Measurements from ENCODE around the gene MOSPD3.
"Not testable (repeated sequence)": the region's sequence is repeated elsewhere in the genome, so short reads cannot be mapped to it uniquely, and the experiment has no call there.

MOSPD3 gene, protein sequence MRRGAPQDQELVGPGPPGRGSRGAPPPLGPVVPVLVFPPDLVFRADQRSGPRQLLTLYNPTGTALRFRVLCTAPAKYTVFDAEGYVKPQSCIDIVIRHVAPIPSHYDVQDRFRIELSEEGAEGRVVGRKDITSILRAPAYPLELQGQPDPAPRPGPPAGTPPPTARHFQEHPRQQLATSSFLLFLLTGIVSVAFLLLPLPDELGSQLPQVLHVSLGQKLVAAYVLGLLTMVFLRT

DNA sequence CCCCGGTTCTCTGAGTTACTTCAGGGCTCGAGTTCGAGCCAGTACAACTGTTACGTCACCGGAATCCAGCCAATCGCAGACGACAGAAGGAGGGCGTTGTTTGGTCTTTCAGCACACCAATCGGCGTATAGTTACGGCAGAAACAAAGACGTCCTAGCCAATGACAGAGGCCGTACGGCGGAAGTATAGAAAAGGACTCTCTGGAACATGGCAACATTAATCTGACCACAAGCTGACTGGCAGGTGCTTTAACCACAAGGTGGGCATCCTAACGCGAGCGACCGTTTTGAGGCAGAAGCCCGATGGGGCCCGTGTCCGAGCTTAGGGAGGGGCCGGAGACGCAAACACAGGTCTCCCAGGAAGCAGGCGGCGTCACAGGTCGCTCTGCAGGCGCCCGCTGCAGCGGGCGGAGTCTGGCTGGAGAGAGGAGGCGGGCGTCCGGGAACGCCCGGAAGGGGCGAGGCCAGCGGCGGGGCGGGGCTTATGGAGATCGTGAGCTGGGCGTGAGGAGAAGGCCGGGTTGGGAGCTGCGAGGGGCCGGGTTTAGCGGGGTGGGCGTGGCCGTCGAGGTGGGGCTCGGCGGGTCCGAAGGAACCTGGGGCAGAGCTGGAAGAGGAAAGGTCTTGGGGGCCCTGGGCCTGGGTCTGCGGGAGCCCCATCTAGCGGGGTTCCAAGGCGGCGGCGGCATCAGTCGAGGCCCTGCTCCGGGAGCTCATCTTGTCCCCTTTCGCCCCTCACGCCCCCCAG lies at the start of gene MOSPD3:
Gene MOSPD3 (plus strand): TSS at position 558 of the 747 bp plus-strand sequence. CDS start 252 bp downstream, outside the sequence.
- in situ Hi-C loops (cut with HindIII; ENCODE audit: low pct_ligation_motif_present, low sequenced_read_pairs) = no loop called here
- DNase-seq = peak; percentile 99
- H3K27me3 ChIP-seq (replicated peaks) = no peaks in the 10 kb centered on the region
- TF ChIP-seq, protein P1, sequence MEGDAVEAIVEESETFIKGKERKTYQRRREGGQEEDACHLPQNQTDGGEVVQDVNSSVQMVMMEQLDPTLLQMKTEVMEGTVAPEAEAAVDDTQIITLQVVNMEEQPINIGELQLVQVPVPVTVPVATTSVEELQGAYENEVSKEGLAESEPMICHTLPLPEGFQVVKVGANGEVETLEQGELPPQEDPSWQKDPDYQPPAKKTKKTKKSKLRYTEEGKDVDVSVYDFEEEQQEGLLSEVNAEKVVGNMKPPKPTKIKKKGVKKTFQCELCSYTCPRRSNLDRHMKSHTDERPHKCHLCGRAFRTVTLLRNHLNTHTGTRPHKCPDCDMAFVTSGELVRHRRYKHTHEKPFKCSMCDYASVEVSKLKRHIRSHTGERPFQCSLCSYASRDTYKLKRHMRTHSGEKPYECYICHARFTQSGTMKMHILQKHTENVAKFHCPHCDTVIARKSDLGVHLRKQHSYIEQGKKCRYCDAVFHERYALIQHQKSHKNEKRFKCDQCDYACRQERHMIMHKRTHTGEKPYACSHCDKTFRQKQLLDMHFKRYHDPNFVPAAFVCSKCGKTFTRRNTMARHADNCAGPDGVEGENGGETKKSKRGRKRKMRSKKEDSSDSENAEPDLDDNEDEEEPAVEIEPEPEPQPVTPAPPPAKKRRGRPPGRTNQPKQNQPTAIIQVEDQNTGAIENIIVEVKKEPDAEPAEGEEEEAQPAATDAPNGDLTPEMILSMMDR (IDR thresholded peaks at IDR 0.05; ENCODE audit: low read depth, low read length, missing control alignments) = no peak
- H3K36me3 ChIP-seq (replicated peaks) = no peaks in the 10 kb centered on the region
- peak within 1 kb of the TSS; percentile 77 for H3K4me3 ChIP-seq (ENCODE audit: low read depth, low read length)
- peak within 1 kb of the TSS; percentile 80 for H3K27ac ChIP-seq

DNA sequence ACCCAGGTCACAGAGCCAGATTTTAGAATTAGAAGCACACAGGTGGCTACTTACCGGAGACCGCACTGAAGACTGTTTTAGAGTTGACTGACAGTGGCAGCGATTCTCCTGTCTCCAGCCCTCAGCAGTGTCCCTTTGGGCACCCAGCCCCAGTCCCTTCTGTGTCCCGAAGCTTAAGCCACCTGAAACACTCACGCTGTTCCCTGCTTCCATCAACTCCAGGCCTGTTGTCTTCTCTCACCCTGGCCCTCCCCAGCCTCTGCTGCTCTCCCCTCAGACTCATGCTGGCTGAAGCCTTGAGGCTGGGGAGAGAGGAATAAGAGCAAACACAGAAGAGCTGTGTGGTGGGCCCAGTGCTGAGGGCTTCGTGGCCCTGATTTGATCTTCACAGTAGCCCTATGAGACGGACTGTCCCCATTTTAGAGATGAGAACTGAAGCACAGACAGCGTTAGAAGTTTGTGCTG lies 49.2 kb upstream of the MOSPD3 start:
- Histone ChIP-seq H3K27me3 (replicated peaks) (no peaks in the 10 kb centered on the region), H3K36me3 (replicated peaks) (no peaks in the 10 kb centered on the region), H3K27ac (no peak overlapping the region), H3K4me3 (ENCODE audit: low read depth, low read length) (no peak overlapping the region)
- DNase-seq = no peak
- in situ Hi-C loops (cut with HindIII; ENCODE audit: low pct_ligation_motif_present, low sequenced_read_pairs) = no loop called here
- TF ChIP-seq, protein P1 (IDR thresholded peaks at IDR 0.05; ENCODE audit: low read depth, low read length, missing control alignments) = no peak

DNA sequence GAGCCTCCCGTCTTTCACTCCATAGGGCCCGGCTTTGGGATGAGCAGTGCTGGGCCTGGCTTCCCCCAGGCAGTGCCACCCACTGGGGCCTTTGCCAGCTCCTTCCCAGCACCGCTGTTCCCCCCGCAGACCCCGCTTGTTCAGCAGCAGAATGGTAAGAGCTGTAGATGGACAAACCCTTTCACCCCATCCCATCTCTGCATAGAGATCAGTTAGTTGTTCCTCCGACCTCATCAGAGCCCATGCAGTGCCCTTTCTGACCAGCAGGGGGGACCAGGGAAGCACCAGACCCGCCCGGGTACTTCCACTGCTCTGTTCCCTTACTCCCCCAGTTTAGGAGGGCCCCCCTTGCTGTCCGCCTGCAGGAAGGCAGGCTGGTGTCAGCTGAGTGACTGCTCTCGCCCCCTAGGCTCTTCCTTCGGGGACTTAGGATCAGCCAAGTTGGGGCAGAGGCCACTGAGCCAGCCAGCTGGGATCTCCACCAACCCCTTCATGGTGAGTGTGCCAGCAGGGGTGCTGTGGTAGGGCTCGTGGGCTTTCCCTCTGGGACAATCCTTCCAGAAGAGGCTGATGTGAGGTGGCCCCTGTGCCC lies 48.4 kb upstream of the MOSPD3 start:
- in situ Hi-C loops (cut with HindIII; ENCODE audit: low pct_ligation_motif_present, low sequenced_read_pairs) = no loop called here
- no peak overlapping the region for H3K4me3 ChIP-seq (ENCODE audit: low read depth, low read length)
- H3K27ac ChIP-seq = no peak overlapping the region
- no peaks in the 10 kb centered on the region for H3K36me3 ChIP-seq (replicated peaks)
- TF ChIP-seq, protein P1 (IDR thresholded peaks at IDR 0.05; ENCODE audit: low read depth, low read length, missing control alignments) = peak; percentile 96
- H3K27me3 ChIP-seq (replicated peaks) = no peaks in the 10 kb centered on the region
- peak; percentile 67 for DNase-seq

DNA sequence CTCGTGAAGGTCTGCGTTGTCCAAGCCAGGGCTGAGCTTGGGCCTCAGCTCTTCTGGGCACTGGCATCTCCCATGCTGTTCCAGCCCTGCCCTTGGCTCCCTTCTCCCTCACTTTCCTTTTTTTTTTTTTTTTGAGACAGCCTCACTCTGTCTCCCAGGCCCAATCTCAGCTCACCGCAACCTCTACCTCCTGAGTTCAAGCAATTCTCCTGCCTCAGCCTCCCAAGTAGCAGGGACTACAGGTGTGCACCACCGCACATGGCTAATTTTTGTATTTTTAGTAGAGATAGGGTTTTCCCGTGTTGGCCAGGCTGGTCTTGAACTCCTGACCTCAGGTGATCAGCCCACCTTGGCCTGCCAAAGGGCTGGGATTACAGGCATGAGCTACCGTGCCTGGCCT lies 47.9 kb upstream of the MOSPD3 start:
- DNase-seq; H3K27me3 ChIP-seq (replicated peaks); H3K27ac ChIP-seq; H3K4me3 ChIP-seq (ENCODE audit: low read depth, low read length); H3K36me3 ChIP-seq (replicated peaks); in situ Hi-C loops (cut with HindIII; ENCODE audit: low pct_ligation_motif_present, low sequenced_read_pairs): not testable (repeated sequence)

DNA sequence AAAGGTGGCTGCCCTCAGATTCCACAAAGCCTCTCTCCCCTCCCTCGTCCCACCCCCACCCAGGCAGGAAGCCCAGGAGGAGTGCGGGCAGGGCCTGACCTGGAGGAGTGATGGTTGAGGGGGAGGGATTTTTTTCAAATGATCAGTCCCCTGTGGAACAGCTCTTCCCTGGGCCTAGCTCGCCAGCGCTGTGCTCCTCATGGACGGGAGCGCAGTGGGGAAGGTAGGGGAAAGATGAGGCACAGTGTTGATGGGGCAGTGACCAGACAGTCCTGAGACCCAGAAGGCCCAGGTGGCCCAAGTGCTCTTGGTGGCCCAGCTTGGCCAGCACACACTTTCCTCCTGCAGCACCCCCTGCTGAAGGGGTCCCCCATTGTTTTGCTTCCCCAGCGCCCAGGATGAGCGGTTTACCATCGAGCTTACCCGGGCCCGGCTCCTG lies 47.2 kb upstream of the MOSPD3 start:
- Histone ChIP-seq H3K4me3 (ENCODE audit: low read depth, low read length) (no peak overlapping the region), H3K27ac (no peak overlapping the region), H3K27me3 (replicated peaks) (no peaks in the 10 kb centered on the region), H3K36me3 (replicated peaks) (no peaks in the 10 kb centered on the region)
- TF ChIP-seq, protein P1 (IDR thresholded peaks at IDR 0.05; ENCODE audit: low read depth, low read length, missing control alignments) = no peak
- no peak for DNase-seq
- in situ Hi-C loops (cut with HindIII; ENCODE audit: low pct_ligation_motif_present, low sequenced_read_pairs) = no loop called here

DNA sequence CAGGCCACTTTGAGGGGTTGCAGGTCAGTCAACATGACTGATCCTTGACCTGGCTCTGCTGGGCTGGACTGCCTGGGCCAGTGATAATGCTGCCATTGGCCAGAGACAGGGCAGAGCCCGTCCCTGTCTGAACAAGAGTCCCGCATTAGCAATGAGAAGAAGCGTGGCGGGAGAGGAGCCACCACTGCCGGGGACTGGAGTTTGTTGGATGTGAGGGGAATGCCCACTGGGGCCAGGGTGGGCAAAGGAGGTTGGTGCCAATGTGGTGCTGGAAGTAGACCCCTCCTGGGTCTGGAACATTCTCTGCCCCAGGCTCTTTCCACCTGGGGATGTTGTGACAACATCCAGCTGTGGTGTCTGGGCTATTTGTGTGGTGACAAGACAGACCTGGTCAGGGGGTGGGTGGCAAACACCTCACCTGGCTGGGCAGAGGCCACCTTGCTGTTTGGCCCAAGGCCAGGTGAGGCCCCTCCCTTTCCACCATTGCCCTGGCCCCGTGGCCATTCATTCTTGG lies 46.3 kb upstream of the MOSPD3 start:
- in situ Hi-C loops (cut with HindIII; ENCODE audit: low pct_ligation_motif_present, low sequenced_read_pairs) = no loop called here
- Histone ChIP-seq H3K4me3 (ENCODE audit: low read depth, low read length) (no peak overlapping the region), H3K27me3 (replicated peaks) (no peaks in the 10 kb centered on the region), H3K27ac (no peak overlapping the region), H3K36me3 (replicated peaks) (no peaks in the 10 kb centered on the region)
- no peak for DNase-seq
- TF ChIP-seq, protein P1 (IDR thresholded peaks at IDR 0.05; ENCODE audit: low read depth, low read length, missing control alignments) = no peak

Data from brain microvascular endothelial cell (primary cell).